Prostate gland (tissue), 2 donors: ENCODE data around the gene GABRG3.

Experiments used
- CTCF ChIP-seq, 4 experiments: fragments of 200-600 bp in 2 of 4; fragments of 450-650 bp in 2 of 4; sonication (generic) in 2 of 4; IDR thresholded peaks; 1 replicate in 3 of 4; 2 replicates in 1 of 4; pipeline ENCODE4 v1.5.1; 2016 to 2019; ENCODE audit warnings: antibody characterized with exemption in 4 of 4, mild to moderate bottlenecking in 2 of 4, moderate library complexity in 2 of 4
- POLR2A ChIP-seq: fragments of 450-650 bp; IDR thresholded peaks from one replicate; pipeline ENCODE4 v1.6.1; 2016; ENCODE audit warnings: antibody characterized with exemption, mild to moderate bottlenecking
- POLR2AphosphoS5 ChIP-seq: sonication (generic); formaldehyde crosslinking; IDR thresholded peaks from one replicate; pipeline ENCODE4 v1.6.1; 2017; ENCODE audit warnings: antibody characterized with exemption

- TF ChIP-seq POLR2A = no peak
- TF ChIP-seq CTCF (IDR thresholded peaks at IDR 0.05) = no peak
- no peak for TF ChIP-seq POLR2AphosphoS5
Observed at GRCh38 chr15:27589260-27589659, 618.3 kb downstream of the GABRG3 start.
